ENCODE results near the gene ZKSCAN1.

ZKSCAN1 gene

GRCh38 chr7:100079024-100079560, 63.7 kb downstream of the ZKSCAN1 start:
- no peak for DNase-seq
- H3K27me3 ChIP-seq (replicated peaks) = no peaks in the 10 kb centered on the region
- H3K4me3 ChIP-seq (ENCODE audit: low read depth, low read length) = no peak overlapping the region
- peaks cover 42% of the 10 kb centered on the region for H3K36me3 ChIP-seq (replicated peaks)
- in situ Hi-C loops (cut with HindIII; ENCODE audit: low pct_ligation_motif_present, low sequenced_read_pairs) = loop anchor here (25.0 kb wide), 1 partner anchor 92 kb away; the partner anchor contains the start of gene AZGP1
- H3K27ac ChIP-seq = no peak overlapping the region
- TF ChIP-seq CTCF (IDR thresholded peaks at IDR 0.05; ENCODE audit: low read depth, low read length, missing control alignments) = no peak

- no peak for TF ChIP-seq CTCF (IDR thresholded peaks at IDR 0.05; ENCODE audit: low read depth, low read length, missing control alignments)
- H3K27ac ChIP-seq = peak overlapping the region; percentile 77
- in situ Hi-C loops (cut with HindIII; ENCODE audit: low pct_ligation_motif_present, low sequenced_read_pairs) = loop anchor here (25.0 kb wide), 1 partner anchor 94 kb away; the partner anchor contains the start of gene AZGP1
- peak overlapping the region; percentile 96 for H3K4me3 ChIP-seq (ENCODE audit: low read depth, low read length)
- H3K36me3 ChIP-seq (replicated peaks) = peaks cover 25% of the 10 kb centered on the region
- H3K27me3 ChIP-seq (replicated peaks) = no peaks in the 10 kb centered on the region
- DNase-seq = no peak
Measured at GRCh38 chr7:100080907-100081534, 65.6 kb downstream of the ZKSCAN1 start.

- Histone ChIP-seq H3K27me3 (replicated peaks) (no peaks in the 10 kb centered on the region), H3K36me3 (replicated peaks) (peaks cover 19% of the 10 kb centered on the region), H3K27ac (peak within 1 kb of the TSS; percentile 77), H3K4me3 (ENCODE audit: low read depth, low read length) (peak within 1 kb of the TSS; percentile 96)
- peak; percentile 79 for TF ChIP-seq CTCF (IDR thresholded peaks at IDR 0.05; ENCODE audit: low read depth, low read length, missing control alignments)
- peak; percentile 98 for DNase-seq
- in situ Hi-C loops (cut with HindIII; ENCODE audit: low pct_ligation_motif_present, low sequenced_read_pairs) = loop anchor here (25.0 kb wide), 1 partner anchor 94 kb away; the partner anchor contains the start of gene AZGP1
Measured at GRCh38 chr7:100081535-100082102, 66.2 kb downstream of the ZKSCAN1 start, which contains the start of gene ZNF3. TSS of gene ZNF3 (minus strand) at chr7:100081723. CDS start at chr7:100077357, 4,366 bp downstream.

GRCh38 chr7:100082978-100083377, 67.6 kb downstream of the ZKSCAN1 start:
- H3K27me3 ChIP-seq (replicated peaks) = no peaks in the 10 kb centered on the region
- no peak for TF ChIP-seq CTCF (IDR thresholded peaks at IDR 0.05; ENCODE audit: low read depth, low read length, missing control alignments)
- H3K4me3 ChIP-seq (ENCODE audit: low read depth, low read length) = no peak overlapping the region
- DNase-seq = no peak
- peak overlapping the region; percentile 76 for H3K27ac ChIP-seq
- in situ Hi-C loops (cut with HindIII; ENCODE audit: low pct_ligation_motif_present, low sequenced_read_pairs) = loop anchor here (25.0 kb wide), 1 partner anchor 96 kb away; the partner anchor contains the start of gene AZGP1
- peaks cover 11% of the 10 kb centered on the region for H3K36me3 ChIP-seq (replicated peaks)

GRCh38 chr7:100085515-100085914, 70.1 kb downstream of the ZKSCAN1 start:
- Histone ChIP-seq H3K4me3 (ENCODE audit: low read depth, low read length) (no peak overlapping the region), H3K36me3 (replicated peaks) (peaks cover 2% of the 10 kb centered on the region), H3K27ac (no peak overlapping the region), H3K27me3 (replicated peaks) (no peaks in the 10 kb centered on the region)
- in situ Hi-C loops (cut with HindIII; ENCODE audit: low pct_ligation_motif_present, low sequenced_read_pairs) = loop anchor here (25.0 kb wide), 1 partner anchor 98 kb away; the partner anchor contains the start of gene AZGP1
- no peak for DNase-seq
- no peak for TF ChIP-seq CTCF (IDR thresholded peaks at IDR 0.05; ENCODE audit: low read depth, low read length, missing control alignments)
